ENCODE data around the gene ARHGAP10.

ARHGAP10 gene

GRCh38 chr4:148114436-148114835 is 382.5 kb downstream of the ARHGAP10 start:
- ChIA-PET CTCF (no interaction called here), POLR2A (no interaction called here)
- no peak for TF ChIP-seq CTCF (IDR thresholded peaks at IDR 0.05; ENCODE audit: control extremely low read depth, extremely low read depth, low read depth, missing control alignments)
- no peak for DNase-seq (ENCODE audit: extremely low spot score)

GRCh38 chr4:148116264-148116663 is 384.4 kb downstream of the ARHGAP10 start:
- ChIA-PET CTCF (no interaction called here), POLR2A (no interaction called here)
- DNase-seq (ENCODE audit: extremely low spot score) = no peak
- no peak for TF ChIP-seq CTCF (IDR thresholded peaks at IDR 0.05; ENCODE audit: control extremely low read depth, extremely low read depth, low read depth, missing control alignments)

- CTCF ChIA-PET = no interaction called here
- POLR2A ChIA-PET = no interaction called here
- no peak for DNase-seq (ENCODE audit: extremely low spot score)
- TF ChIP-seq CTCF (IDR thresholded peaks at IDR 0.05; ENCODE audit: control extremely low read depth, extremely low read depth, low read depth, missing control alignments) = no peak
These were observed 385.1 kb downstream of the ARHGAP10 start for GRCh38 chr4:148116969-148117368.

- POLR2A ChIA-PET = no interaction called here
- CTCF ChIA-PET = interaction anchor here (1.9 kb wide), 1 partner anchor 16 kb away, joined by 4 read pairs; no protein-coding TSS in a partner anchor
- no peak for TF ChIP-seq CTCF (IDR thresholded peaks at IDR 0.05; ENCODE audit: control extremely low read depth, extremely low read depth, low read depth, missing control alignments)
- DNase-seq (ENCODE audit: extremely low spot score) = no peak
These were observed 386.3 kb downstream of the ARHGAP10 start for GRCh38 chr4:148118179-148118578.

- no peak for TF ChIP-seq CTCF (IDR thresholded peaks at IDR 0.05; ENCODE audit: control extremely low read depth, extremely low read depth, low read depth, missing control alignments)
- DNase-seq (ENCODE audit: extremely low spot score) = no peak
- ChIA-PET CTCF (interaction anchor here (1.9 kb wide), 1 partner anchor 17 kb away, joined by 4 read pairs; no protein-coding TSS in a partner anchor), POLR2A (no interaction called here)
These were observed 386.7 kb downstream of the ARHGAP10 start for GRCh38 chr4:148118633-148119032.

- DNase-seq (ENCODE audit: extremely low spot score) = no peak
- CTCF ChIA-PET = no interaction called here
- POLR2A ChIA-PET = interaction anchor here (0.6 kb wide), 1 partner anchor 198 kb away, joined by 3 read pairs; no protein-coding TSS in a partner anchor
- TF ChIP-seq CTCF (IDR thresholded peaks at IDR 0.05; ENCODE audit: control extremely low read depth, extremely low read depth, low read depth, missing control alignments) = no peak
These were observed 388.3 kb downstream of the ARHGAP10 start for GRCh38 chr4:148120216-148120615.

All from GM10248 (cell line).